EL (cell line): ENCODE data around the gene TTC28.
A peak's percentile ranks its signal among the peaks of the same experiment; 100 is the strongest.
"Not testable (repeated sequence)": the region's sequence is repeated elsewhere in the genome, so short reads cannot be mapped to it uniquely, and the experiment has no call there.

Experiments
- DNase-seq: peaks from one replicate; pipeline ENCODE4 v3.0.0-alpha.2; 2016

TTC28 gene

DNA sequence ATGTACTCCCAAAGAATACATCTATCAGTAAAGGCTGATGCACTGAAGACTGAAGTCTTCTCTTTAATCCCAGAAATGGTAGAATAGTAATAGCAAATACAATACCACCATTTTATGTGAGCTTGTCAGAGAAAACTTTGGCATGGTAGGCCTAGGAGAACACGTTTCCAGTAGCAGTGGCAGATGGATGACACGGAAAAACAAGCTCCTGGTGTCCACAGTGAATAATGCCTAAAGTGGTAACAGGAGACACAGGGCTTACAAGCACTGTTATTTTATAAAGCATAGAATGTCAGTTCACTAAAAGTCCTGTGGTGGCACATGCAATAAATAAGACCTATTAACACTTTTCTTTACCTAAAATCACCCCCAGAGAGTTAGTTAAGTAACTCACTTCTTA is 277.6 kb downstream of the TTC28 start:
- no peak for DNase-seq

DNA sequence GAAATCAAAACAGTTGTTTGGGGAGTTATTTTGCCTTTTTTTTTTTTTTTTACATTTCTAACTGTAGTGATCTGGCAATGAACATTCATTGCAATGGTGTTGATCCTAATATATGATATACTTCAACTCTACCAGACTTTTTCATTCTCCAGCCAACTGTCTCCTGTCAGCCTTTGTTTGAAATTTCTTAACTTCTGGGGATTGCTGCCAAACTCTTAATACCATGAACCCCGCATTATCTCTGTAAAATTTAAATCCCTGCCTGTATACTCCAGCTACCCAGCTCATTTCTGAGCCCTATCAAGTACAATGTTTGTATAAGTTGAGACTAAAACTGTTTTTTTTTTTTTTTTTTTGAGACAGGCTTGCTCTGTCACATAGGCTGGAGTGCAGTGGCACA is 280.7 kb downstream of the TTC28 start:
- DNase-seq, result no peak

DNA sequence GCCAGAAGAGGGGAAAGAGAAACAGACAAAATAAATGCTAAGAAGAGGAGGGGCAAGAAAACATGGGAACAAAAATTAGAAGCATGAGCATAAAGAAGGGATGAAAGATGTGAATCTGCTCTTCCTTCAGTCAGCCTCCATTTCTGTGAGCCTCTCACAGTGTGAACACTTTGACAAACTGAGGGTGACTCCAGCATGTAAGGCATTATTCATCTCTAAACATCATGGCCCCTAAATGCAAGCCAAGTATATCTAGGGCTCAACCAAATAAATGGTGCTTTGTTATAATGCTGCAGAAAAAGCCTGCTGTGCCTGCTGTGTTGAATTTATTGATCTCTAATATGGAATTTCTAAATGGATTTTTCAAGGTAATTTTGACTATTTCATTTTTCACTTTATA is 281.3 kb downstream of the TTC28 start:
- DNase-seq, result no peak

DNA sequence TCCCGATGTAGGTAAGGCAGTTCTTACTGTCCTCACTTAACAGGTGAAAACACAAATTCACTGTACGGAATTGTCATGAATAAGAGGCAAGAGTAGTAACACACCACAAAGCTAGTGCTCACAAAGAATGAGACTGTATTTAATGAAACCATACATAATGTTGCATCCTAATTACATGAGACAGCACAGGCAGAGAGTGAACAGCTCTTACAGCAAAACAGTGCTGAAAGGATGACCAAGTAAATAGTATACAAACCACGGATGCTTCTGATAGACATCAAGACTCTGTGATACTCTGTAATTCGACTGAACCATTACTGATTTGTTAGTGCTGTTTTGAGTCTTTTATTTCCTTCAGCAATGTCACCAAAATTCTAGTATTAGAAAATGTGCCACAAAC is 282.3 kb downstream of the TTC28 start:
- DNase-seq, result no peak

DNA sequence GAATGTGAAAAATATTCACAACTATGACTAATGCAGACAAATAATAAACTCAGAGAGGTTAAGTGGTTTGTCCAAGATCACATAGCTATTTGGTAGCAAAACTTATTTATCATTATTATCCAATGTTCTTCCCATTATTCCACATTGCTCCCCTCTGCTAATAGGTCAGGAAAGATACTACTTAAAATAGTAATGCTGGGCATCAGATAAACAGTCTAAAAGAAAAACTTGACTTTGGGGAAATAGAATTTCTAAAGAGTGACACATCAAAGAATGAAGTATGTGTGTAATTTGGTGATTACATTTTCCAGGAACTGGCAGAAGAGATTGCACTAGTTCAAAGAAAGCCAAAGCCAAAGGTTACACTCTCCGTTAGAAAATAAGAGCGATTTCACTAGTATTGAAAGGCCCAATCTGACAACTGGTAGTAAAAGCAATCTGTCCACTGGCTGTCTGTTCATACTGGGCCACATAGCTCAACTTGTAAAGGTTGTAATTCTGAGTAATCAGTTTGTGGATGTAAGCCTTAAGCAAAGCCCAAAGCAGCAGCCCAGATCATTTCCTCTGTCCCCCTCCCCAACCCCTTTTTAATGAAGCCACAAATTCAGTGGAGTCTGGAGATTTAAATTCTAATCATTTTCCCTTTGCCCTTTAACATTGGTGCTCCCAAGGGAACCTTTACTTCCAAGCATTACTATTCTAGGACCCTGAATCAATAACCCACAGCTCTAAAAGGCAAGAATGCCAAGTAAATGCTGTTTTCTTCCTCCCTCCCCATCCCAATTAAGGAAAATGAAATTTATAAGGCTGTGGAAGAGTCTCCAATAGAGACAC is 283.5 kb downstream of the TTC28 start:
- DNase-seq, result peak; percentile 81

DNA sequence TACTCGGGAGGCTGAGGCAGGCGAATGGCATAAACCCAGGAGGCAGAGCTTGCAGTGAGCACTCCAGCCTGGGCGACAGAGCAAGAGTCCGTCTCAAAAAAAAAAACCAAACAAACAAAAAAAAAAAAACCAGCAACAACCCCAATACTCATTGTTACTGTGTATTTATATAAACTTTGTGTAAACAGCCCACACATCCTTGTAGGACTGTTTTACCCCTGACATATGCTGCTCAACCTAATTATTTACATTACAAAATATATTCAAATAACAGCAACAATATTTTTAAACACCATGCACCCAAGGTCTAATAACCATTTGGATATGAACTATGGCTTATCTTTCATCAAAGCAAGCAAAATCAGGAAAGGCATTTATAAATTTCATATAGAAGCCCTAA is 284.1 kb downstream of the TTC28 start:
- DNase-seq, result no peak

DNA sequence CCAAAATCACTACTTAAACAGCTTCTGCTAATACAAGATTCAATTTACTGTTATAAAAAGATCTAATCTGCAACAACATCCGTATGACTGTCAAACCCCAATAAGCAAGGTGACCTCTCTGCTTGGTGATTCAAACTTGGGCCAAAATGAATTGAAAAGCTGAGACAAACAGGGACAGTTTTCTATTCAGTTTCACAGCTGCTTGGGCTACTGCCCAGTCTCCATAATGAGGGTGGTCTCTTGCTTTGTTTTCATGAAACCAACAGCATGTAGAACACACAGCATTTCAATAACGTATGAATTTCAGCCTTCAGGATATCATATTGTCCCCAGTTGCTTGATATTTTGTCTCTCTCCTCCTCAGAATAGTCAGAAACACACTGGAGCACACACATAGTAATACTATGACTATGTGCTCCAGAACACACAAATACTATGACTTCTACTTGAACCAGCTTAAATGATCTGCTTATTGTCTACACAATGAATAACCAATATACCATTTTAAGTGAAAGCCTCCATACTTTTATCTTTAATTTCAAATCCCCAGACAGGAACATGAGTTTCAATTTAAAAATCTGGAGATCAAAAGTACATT is 285.0 kb downstream of the TTC28 start:
- no peak for DNase-seq

DNA sequence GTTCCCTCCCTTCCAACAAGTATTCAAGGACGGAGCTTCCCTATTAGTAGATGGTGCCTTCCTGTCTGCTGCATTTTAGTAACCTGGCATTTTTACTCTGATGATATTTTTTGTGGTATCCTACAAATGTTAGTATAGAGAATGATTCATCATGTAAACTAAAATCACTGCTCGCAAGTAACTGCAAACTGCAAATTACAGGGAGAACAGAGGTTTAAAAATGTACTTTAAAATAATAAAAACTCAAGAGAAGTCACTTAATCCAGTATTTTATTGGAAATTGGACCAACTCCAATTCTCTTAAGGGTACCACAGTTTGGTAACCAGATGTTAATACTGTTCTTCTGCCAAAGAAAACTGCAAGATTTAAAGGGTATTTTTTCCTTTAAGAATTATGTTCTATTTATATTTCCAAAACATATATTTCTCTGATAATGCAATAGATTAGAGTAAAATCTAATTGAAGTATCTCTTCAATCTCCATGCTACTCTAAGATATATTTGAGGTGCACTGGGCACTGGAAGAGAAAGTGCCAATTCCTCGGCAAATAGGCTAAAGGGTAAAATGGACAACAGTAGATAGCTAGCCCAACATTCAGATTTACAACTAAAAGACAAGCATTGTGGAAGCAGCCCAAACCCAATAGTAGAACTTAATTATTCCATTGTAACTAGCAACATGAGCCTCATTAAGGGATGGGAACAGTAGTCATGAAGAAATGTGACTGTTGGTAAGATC is 298.0 kb downstream of the TTC28 start:
- peak; percentile 54 for DNase-seq

DNA sequence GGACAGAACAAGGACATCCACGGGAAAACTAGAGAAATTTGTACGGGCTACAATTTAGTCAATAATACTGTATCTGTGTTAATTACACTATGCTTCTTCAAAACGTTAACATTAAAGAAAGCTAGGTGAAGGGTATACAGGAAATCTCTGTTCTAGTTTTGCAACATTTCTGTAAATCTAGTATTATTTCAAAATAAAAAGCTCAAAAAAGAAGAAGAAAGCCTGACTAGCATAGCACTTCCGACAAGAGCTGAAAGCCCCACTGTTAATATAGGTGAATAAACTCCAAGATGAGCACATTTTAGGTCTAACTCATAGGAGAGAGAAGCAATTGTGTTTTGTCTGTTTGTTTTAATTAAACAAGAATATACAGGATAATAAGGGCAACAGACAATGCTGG is 299.7 kb downstream of the TTC28 start:
- no peak for DNase-seq

DNA sequence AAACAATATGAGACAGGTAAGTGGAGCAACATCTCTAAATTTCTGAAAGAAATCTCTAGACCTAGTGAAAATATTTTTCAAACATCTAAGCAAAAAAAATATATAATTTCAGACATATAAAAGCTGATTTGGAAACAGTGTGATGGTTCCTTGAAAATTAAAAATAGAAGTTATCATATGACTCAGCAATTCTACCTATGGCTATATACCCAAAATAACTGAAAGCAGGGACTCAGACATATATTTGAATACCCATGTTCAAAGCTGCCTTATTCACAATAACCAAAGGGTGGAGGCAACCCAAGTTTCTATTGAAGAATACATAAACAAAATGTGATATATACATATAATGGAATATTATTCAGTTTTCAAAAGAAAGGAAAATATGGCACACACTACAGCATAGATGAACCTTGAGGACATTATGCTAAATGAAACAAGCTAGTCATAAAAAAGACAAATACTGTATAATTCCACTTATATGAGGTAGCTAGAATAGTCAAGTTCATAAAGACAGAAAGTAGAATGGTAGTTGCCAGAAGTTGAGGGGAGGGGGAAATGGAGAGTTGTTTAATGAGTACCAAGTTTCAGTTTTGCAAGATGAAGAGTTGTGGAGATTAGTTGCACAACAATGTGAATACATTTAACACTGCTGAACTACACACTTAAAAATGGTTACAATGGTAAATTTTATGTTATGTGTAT is 300.4 kb downstream of the TTC28 start:
- DNase-seq, result no peak

DNA sequence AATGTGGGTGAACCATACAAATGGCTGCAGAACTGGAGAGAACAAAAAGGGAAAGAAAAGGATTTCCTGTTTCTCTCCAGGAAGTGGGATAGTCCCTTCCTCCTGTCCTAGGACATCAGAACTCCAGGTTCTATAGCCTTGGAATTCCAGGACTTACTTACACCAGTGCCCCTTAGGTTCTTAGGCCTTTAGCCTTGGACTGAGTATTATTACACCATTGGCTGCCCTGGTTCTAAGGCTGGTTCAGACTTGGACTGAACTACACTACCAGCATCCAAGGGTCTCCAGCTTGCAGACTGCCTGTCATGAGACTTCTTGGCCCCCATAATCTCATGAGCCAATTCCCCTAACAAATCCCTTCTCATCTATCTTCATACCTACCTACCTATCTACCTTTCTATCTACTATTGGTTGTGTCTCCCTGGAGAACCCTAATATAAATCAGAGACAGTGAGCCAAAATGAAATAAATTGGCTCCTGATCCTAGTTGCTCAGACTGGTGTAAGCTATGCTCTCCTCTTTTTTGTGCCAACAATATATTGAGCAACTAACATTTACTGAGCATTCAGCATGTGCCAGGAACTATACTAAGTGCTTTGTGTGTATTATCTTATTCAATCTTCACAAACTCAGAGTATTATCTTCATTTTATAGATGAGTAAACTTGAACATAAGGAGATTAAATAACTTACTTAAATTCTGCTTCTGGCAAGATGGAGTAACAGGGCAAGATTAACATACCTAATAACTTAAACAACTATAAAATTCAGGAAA is 303.7 kb downstream of the TTC28 start:
- DNase-seq, result no peak

DNA sequence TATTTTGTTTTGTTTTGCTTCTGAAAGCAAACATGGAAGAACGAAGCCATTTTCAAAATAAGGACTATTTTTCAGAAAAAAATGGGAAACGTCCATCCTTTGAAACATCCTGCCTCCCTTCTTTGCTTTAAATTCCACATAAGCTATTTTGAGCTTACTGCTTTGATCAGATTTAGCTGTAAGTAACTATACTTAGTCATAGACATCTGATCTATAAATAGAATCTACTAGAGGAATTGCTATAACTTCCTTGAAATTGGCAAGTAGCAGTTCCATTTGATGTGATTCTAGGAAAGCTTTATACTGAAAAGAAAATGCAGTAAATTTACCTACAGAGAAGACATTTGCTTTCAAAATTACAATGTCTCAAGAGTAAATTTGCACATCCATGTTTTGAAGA is 305.8 kb downstream of the TTC28 start:
- DNase-seq, result peak; percentile 11

DNA sequence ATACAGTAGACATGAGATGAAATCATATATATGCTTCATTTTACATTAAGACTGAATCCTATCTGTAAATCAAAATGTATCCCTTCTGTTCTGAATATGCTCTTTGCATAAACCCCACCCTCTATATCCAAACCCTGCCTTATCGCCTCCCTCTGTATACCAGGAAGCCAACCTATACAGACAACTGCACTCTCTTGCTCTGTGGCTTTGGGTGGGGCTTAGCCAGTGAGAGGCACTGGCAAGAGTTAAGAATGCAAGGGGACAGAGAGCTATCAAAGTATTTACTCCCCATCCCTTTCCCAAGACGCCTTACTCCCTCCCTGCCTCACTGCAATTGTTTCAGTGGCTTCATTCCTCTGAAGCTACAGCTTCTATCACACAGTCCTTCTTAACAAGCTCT is 309.8 kb downstream of the TTC28 start:
- no peak for DNase-seq

DNA sequence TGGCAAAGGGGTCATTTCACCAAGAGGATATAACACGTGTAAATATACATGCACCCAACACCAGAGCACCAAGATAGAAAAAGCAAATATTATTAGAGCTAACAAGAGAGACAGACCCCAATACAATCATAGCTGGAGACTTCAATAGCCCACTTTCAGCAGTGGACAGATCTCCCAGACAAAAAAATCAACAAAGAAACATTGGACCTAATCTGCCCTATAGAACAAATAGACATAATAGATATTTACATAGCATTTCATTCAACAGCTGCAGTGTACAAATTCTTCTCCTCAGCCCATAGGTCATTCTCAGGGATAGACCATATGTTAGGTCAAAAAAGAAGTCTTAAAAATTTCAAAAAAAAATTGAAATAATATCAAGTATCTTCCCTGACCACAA is 312.8 kb downstream of the TTC28 start:
- no peak for DNase-seq

DNA sequence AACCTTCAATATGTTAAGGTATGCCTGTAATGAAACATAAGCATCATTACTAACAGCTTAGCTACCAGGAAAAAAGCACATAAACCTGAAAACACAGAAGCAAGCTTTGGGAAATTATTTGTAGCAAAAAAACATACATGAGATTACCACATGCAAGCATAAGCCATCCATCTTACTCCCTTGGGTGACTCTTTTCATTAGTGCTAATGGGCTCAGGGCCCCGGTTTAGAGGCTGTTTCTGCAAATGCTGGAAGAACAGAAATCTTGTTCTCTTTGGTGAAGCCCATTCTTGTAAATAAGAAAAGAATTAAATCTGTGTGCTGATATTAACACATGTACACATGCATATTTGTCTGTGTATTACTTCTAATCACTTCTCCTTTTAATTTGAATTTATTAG is 314.3 kb downstream of the TTC28 start:
- DNase-seq, result no peak

DNA sequence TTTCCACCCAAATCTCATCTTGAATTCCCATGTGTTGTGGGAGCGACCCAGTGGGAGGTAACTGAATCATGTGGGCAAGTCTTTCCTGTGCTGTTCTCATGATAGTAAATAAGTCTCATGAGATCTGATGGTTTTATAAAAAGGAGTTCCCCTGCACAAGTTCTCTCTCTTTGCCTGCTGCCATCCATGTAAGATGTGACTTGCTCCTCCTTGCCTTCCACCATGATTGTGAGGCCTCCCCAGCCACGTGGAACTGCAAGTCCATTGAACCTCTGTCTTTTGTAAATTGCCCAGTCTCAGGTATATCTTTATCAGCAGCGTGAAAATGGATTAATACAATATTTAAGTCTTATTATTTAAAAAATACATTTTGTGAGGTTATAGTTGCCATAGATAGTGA is 315.5 kb downstream of the TTC28 start:
- DNase-seq, result not testable (repeated sequence)

DNA sequence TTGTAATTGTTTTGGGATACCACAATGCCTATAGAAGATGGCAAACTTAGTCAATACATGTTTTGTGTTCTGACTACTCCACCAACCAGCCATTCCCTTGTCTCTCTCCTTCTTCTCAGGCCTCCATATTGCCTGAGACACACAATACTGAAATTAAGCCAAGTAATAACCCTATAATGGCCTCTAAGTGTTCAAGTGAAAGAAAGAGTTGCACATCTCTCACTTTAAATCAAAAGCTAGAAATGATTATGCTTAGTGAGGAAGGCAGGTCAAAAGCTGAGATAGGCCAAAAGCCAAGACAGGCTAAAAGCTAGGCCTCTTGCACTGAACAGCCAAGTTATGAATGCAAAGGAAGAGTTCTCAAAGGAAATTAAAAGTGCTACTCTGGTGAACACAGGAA is 318.7 kb downstream of the TTC28 start:
- no peak for DNase-seq

DNA sequence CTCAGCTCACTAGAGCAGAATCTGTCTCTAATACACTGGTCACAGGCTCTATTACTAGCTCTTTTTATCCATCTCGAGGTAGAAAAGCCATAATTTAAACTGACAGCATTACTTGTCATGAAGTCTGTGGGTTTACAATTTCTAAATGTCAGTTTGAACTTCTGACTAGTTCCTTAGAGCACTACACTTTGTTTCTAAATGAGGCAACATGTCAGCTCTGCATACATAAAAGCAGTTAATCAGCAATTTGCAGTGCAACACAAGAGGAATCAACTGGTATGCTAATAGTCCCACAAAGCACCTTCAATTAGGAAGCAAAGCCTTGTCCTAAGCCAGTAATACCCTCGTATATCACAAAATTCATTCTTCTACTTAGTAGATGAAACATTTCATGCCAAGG is 321.3 kb downstream of the TTC28 start:
- no peak for DNase-seq

DNA sequence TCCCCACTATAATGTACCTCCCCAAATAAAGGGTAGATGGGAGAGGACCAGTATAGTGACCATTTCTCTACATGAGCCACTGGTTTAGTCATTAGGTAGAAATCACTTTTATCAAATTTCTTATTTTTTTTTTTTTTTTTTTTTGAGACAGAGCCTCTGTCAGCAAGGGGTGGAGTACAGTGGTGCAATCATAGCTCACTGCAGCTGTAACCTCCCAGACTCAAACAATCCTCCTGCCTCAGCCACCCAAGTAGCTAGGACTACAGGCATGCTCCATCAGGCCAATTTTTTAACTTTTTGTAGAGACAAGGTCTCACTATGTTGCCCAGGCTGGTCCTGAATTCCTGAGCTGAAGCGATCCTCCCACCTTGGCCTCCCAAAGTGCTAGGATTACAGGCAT is 322.4 kb downstream of the TTC28 start:
- DNase-seq, result no peak

DNA sequence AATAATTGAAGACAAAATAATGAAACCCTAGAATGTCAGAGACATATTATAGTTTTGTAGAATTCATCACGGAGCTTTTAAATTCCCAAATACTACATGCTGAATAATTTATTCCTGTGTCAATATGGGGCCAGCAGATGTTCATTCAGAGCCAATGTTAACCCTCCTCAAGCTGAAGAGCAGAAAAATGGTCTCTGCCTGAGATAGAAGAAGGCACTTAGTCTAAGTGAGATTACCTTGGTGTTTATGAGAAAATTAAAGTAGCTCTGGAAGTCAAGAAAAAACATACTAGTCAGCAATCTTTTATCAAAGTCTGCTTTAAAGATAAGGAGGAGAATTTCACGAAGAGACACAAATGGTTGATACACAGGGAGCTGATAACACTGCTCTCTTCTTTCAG is 328.2 kb downstream of the TTC28 start:
- no peak for DNase-seq

DNA sequence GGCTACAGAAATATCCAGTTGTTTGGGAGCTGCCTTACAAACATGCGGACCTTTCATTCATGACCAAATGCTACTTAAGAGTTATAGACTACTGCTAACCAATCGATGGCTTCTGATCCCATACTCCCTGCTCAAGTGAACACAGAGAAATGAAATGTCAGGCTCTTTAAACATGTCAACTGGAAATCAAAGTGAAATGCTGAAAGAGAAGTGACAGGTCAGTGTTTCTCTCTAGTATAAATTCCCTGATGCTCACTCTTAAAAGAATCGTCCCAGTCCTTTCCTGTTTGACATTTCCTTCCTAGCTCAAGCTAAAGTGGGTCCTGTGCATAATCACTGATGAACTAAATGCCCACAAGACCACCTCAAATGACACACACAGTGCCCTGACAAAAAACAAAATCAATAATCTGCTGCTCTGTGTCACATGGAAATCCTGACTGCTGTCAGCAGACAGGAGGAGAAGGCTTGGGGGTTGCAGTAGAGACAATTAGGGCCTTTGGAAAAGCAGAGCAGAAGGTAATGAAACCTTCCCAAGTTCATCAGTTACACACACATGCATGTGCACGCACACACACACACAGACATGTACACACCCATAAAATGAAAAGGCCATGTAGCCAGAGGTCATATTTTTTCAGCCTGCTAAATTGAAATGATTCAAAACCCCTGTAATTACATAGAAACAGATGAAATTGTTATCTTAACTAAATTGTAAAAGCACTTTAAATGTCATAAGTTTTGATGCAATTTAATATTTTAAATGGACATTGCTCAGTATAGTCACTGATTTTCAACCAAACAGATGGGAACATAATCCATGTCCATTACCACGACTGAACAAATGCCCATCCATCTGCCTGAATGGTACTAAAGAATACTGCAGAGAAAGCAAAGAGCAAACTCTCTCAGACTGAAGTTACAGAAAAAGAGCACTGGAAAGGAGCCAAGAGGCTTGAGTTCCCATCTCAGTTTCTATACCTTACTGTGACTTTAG is 330.7 kb downstream of the TTC28 start:
- DNase-seq, result no peak
